Measurements from ENCODE around the gene PI4KB. TPM values are rescaled to one million over a fixed set of nuclear protein-coding genes. Genes with fewer than 3 reads are reported as not detected.

Gene PI4KB
- total and polyA plus RNA-seq, 9 of the 15 experiments (the other 6 are each of a cell fraction or from before 2014, with no cell fraction given), result 3.1 to 65.4 (median 45.1) TPM

DNA sequence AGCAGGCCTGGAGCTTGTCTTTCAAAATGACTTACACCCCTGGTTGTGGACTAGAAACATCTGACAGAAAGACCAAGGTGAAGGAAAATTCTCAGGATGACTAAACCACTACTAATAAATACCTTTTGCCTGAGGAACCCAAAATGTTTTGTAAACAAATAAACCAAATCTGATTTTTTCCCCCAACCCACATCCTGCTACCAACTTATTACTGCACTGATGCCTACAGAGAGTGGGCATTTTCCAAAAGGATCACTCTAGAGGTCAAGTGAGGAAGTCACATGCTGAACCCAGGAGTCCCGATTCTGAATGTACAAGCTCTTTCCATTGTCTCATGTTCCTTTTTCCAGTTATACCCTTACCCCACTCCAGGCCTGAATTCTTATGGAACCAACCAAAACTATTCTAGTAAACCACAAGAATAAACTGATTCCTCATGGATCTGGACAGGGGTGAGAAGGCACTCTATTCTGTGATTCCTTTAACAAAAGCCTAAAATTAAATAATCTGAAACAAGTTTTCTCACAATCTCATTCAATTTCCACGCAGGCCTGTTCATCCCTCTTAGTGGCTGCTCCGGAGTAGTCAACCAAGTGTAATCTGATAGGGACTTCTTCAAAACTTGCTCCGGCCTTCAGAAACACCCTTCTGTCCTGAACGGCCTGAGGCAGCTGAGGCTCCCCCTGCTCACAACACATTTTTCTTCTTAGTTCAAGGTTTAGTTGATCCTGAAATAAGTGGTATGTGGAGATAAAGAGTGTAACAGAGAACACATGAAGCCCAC, 1.4 kb downstream of the PI4KB start (continued):
- TF ChIP-seq CBX8 (IDR thresholded peaks at IDR 0.05; ENCODE audit: borderline replicate concordance, extremely low read depth, low read depth, low read length, poor library complexity, severe bottlenecking), result no peak
- TF ChIP-seq ZNF766 (CRISPR knock-in tag; conservative IDR thresholded peaks at IDR 0.05), result 0 out of 2 replicates have a peak, but pooled peaks have one; percentile 19
- TF ChIP-seq NRF1 (conservative IDR thresholded peaks at IDR 0.05 in 1 of 2, IDR thresholded peaks at IDR 0.05 in 1 of 2), result peak in 1 of 2 experiments; percentile 19; a peak in 2 of 4 replicates

DNA sequence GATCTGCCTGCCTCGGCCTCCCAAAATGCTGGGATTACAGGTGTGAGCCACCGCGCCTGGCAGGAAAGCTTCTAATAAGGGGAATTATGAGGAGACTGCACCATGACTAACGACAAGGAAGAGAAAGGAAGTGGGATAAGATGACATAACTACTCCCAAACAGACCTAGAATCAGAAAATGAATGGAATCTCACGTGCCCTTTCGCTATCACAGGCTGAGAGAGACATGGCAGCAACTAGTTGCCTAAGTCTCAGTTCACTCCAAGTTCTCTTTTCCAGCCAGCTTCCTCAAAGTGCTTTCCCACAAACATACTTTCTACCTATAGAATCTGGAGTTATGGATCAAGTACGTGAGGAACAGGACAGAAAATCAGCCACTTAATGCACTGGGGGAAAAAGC, 2.0 kb downstream of the PI4KB start:
- DNase-seq (ENCODE audit: extremely low read depth in 1 of 4, low spot score in 3 of 4) (no peak), ATAC-seq (no peak), FAIRE-seq (no peak)
- in situ Hi-C loops (cut with MboI), result no loop called here
- ChIA-PET CTCF (ENCODE audit: low intra/inter-chr PET ratio) (interaction anchor here (0.6 kb wide), 1 partner anchor 65 kb away, joined by 3 read pairs; no protein-coding TSS in a partner anchor), POLR2A (interaction anchor here (0.9 to 12.6 kb wide), 4 partner anchors 13 to 257 kb away, joined by 3 to 156 read pairs (median 4); no protein-coding TSS in a partner anchor)
- Histone ChIP-seq H3K27ac (ENCODE audit: extremely low read depth, low read depth, low read length) (no peak overlapping the region), H3K79me2 (ENCODE audit: control insufficient read depth, insufficient read depth, low read length) (peaks cover 34% of the 10 kb centered on the region), H2AFZ (ENCODE audit: low read depth, low read length) (no peak overlapping the region), H3K4me2 (ENCODE audit: insufficient read depth, low read length) (0 out of 2 replicates have a peak overlapping the region, but pooled peaks have one; percentile 97), H3K4me3 (no peak overlapping the region; the same call in 1 of the 2 replicates), H3K4me1 (replicated peaks in 1 of 2; ENCODE audit: control insufficient read depth in 2 of 2, insufficient read depth in 2 of 2, low read length in 2 of 2) (peaks cover 3 to 35% of the 10 kb centered on the region in 2 experiments; a peak in 4 of 5 replicates), H3K27me3 (ENCODE audit: control insufficient read depth in 2 of 2, insufficient read depth in 2 of 2, low read length in 2 of 2) (no peaks in the 10 kb centered on the region), H3K9me1 (ENCODE audit: control insufficient read depth, insufficient read depth, low read length) (no peaks in the 10 kb centered on the region), H3K9ac (ENCODE audit: insufficient read depth in 1 of 2, low read depth in 2 of 2, low read length in 2 of 2) (peak overlapping the region in 1 of 2 experiments; percentile 72; a peak in 1 of 4 replicates), H3K9me3 (replicated peaks; ENCODE audit: control insufficient read depth, insufficient read depth, low read depth, low read length) (no peaks in the 10 kb centered on the region), H3K36me3 (ENCODE audit: control insufficient read depth, insufficient read depth, low read length) (peaks cover 27% of the 10 kb centered on the region), H4K20me1 (replicated peaks; ENCODE audit: control insufficient read depth, insufficient read depth, low read length) (0 out of 2 replicates have a peak, but pooled peaks cover 5% of the 10 kb centered on the region)
- BruUV-seq (replicated peaks), result no TSS peak
- intact Hi-C loops (cut with micrococcal nuclease), result no loop called here
- 93% methylated on average over 7 of the region's 7 CpGs for WGBS (ENCODE audit: insufficient coverage, low coverage, missing lambda C conversion rate)
- TF ChIP-seq TEAD4 (IDR thresholded peaks at IDR 0.05; ENCODE audit: low read length) (no peak), TEAD4 (CRISPR knock-in tag; IDR thresholded peaks at IDR 0.05; ENCODE audit: borderline replicate concordance) (no peak), POU5F1 (IDR thresholded peaks at IDR 0.05; ENCODE audit: borderline replicate concordance, low read depth, low read length, partially characterized antibody) (no peak), TBP (optimal IDR thresholded peaks at IDR 0.05; ENCODE audit: low read depth, low read length) (no peak), ESRRA (IDR thresholded peaks at IDR 0.05; ENCODE audit: borderline replicate concordance, low read depth) (no peak), ZNF780A (CRISPR knock-in tag; IDR thresholded peaks at IDR 0.05) (no peak), ZNF830 (CRISPR knock-in tag; IDR thresholded peaks at IDR 0.05) (no peak), ZBTB7A (IDR thresholded peaks at IDR 0.05; ENCODE audit: borderline replicate concordance, control insufficient read depth, low read depth, low read length) (no peak), CHD4 (IDR thresholded peaks at IDR 0.05; ENCODE audit: insufficient read depth, insufficient replicate concordance, low read depth, low read length, poor library complexity, severe bottlenecking) (no peak), CHD2 (IDR thresholded peaks at IDR 0.05; ENCODE audit: low read depth, low read length) (no peak), FOXA1 (IDR thresholded peaks at IDR 0.05; ENCODE audit: borderline replicate concordance) (no peak)
- TF ChIP-seq, protein P1, sequence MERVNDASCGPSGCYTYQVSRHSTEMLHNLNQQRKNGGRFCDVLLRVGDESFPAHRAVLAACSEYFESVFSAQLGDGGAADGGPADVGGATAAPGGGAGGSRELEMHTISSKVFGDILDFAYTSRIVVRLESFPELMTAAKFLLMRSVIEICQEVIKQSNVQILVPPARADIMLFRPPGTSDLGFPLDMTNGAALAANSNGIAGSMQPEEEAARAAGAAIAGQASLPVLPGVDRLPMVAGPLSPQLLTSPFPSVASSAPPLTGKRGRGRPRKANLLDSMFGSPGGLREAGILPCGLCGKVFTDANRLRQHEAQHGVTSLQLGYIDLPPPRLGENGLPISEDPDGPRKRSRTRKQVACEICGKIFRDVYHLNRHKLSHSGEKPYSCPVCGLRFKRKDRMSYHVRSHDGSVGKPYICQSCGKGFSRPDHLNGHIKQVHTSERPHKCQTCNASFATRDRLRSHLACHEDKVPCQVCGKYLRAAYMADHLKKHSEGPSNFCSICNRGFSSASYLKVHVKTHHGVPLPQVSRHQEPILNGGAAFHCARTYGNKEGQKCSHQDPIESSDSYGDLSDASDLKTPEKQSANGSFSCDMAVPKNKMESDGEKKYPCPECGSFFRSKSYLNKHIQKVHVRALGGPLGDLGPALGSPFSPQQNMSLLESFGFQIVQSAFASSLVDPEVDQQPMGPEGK (CRISPR knock-in tag; IDR thresholded peaks at IDR 0.05; ENCODE audit: borderline replicate concordance), result no peak
- TF ChIP-seq, protein P2, sequence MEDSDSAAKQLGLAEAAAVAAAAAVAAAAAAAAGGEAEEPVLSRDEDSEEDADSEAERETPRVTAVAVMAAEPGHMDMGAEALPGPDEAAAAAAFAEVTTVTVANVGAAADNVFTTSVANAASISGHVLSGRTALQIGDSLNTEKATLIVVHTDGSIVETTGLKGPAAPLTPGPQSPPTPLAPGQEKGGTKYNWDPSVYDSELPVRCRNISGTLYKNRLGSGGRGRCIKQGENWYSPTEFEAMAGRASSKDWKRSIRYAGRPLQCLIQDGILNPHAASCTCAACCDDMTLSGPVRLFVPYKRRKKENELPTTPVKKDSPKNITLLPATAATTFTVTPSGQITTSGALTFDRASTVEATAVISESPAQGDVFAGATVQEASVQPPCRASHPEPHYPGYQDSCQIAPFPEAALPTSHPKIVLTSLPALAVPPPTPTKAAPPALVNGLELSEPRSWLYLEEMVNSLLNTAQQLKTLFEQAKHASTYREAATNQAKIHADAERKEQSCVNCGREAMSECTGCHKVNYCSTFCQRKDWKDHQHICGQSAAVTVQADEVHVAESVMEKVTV (CRISPR knock-in tag; IDR thresholded peaks at IDR 0.05), result no peak
